GM13976 (cell line): ENCODE results near the gene ZNF33A.

Experiments used
- DNase-seq: peaks from one replicate; pipeline ENCODE4 v3.0.0; 2012; ENCODE audit warnings: low spot score
- in situ Hi-C: fragments of 300-500 bp; cut with MboI; formaldehyde crosslinking; loops from one replicate; pipeline ENCODE4 v1.12.0; 2022; ENCODE audit warnings: low sequenced_read_pairs, mixed read lengths, inconsistent platforms; ENCODE audit not compliant: unreplicated experiment
- TF ChIP-seq, protein P1 (sequence below): IDR thresholded peaks from 2 replicates; pipeline ENCODE4 v1.5.1; 2012; ENCODE audit warnings: borderline replicate concordance, mild to moderate bottlenecking; ENCODE audit not compliant: insufficient read depth; ENCODE audit errors: extremely low read depth, missing control alignments, control extremely low read depth

ZNF33A gene

DNA sequence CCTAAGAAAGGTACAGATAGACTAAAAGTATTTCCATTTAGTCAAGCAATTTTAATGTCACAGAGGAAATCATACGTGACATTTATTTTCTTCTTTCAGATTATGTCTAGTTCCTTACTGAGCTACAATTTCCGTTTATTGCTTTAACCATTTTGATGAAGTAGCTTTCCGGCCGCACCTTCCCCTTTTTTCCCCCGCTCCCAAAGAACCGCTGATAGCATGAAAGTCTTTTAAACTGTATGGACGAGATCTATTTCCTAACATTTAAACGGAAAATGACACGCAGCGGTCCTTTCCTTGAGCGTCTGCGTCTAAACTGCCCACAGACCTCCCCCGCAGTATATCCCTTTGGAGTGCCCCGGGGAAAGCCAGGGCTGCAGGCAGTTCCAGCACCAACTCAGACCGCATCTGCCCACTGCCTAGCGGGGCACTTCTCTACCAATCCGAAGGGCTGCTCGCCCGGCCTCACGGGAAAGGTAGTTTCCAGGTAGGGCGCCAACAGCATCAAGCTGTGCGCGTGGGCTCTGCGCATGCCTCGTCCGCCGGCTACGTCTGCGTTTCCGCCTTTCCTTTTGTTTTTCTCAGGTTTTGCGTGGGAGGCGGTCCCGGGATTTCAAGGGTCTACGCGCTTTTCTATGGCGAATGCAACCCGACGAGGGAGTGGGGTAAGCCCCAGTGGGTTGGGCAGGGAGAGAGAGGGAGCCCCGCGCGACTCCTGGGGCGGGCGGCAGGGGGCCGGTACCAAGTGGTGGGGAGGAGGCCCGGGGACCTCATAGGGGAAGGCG lies at the start of gene ZNF33A:
ZNF33A (plus strand) TSS at position 557 of the 785 bp plus-strand sequence. CDS start 1,667 bp downstream, outside the sequence.
- in situ Hi-C loops, result no loop called here
- TF ChIP-seq, protein P1, sequence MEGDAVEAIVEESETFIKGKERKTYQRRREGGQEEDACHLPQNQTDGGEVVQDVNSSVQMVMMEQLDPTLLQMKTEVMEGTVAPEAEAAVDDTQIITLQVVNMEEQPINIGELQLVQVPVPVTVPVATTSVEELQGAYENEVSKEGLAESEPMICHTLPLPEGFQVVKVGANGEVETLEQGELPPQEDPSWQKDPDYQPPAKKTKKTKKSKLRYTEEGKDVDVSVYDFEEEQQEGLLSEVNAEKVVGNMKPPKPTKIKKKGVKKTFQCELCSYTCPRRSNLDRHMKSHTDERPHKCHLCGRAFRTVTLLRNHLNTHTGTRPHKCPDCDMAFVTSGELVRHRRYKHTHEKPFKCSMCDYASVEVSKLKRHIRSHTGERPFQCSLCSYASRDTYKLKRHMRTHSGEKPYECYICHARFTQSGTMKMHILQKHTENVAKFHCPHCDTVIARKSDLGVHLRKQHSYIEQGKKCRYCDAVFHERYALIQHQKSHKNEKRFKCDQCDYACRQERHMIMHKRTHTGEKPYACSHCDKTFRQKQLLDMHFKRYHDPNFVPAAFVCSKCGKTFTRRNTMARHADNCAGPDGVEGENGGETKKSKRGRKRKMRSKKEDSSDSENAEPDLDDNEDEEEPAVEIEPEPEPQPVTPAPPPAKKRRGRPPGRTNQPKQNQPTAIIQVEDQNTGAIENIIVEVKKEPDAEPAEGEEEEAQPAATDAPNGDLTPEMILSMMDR, result no peak

DNA sequence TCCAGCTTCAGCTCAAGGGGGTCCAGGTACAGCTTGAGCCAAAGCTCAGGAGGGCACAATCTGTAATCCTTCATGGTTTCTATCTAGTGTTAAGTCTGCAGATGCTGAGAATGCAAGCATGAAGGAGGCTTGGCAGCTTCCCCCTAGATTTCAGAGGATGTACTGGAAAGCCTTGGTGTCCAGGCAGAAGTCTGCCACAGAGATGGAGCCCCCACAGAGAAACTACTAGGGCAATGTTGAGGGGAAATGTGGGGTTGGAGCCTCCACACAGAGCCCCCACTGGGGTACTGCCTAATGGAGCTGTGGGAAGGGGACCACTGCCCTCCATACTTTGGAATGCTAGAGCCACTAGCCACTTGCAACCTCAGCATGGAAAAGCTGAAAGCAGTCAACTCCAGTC lies 45.5 kb upstream of the ZNF33A start:
- DNase-seq, result no peak
- TF ChIP-seq, protein P1, result no peak
- in situ Hi-C loops, result no loop called here

More for the DNA sequence above, at the start of gene ZNF33A:
- DNase-seq, result peak; percentile 86

DNA sequence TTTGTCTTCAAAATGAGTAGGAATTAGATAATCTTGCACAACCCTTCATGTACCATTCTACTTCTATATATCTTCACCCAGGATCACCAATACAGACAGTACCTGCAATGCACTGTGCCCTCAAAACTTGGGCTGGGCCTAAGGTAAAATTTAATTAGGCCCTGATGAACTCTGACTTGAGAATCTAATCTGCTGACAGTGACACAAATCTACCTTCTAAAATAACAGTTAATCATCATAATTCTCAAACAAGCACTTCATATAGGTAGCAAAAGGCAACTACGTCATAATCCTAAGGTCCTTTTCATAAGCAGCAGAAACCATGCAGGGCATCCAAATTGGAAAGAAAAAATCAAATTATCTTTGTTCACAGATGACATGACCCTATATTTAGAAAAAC lies 38.1 kb upstream of the ZNF33A start:
- DNase-seq, result no peak
- TF ChIP-seq, protein P1, result no peak
- in situ Hi-C loops, result no loop called here

DNA sequence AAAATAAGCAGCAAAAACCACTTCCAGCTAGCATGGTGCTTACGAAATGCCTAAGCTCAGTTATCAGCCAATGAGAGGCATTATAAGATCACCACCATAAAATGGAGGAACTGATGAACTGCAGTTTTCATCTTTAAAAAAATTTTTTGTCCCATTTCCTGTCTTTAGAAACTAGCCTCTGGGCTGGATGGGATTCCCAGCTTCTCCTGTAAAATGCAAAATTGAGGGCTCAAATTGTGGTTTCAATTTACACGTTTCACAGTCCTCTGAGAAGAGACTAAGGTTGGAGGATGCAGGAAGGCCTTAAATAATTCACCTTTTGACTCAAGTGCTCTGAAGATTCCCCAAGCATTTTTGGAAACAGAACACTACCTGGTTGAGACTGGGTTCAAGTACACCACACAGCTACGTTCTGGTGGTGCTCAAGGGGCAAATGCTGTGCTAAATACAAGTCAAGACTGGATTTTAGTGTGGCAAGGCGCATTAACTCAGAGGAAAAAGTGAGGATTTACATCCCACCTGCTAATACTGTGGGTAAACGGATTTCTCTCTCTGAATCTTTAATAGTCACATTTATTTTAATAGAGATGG lies 35.0 kb upstream of the ZNF33A start:
- DNase-seq, result no peak
- TF ChIP-seq, protein P1, result no peak
- in situ Hi-C loops, result no loop called here

DNA sequence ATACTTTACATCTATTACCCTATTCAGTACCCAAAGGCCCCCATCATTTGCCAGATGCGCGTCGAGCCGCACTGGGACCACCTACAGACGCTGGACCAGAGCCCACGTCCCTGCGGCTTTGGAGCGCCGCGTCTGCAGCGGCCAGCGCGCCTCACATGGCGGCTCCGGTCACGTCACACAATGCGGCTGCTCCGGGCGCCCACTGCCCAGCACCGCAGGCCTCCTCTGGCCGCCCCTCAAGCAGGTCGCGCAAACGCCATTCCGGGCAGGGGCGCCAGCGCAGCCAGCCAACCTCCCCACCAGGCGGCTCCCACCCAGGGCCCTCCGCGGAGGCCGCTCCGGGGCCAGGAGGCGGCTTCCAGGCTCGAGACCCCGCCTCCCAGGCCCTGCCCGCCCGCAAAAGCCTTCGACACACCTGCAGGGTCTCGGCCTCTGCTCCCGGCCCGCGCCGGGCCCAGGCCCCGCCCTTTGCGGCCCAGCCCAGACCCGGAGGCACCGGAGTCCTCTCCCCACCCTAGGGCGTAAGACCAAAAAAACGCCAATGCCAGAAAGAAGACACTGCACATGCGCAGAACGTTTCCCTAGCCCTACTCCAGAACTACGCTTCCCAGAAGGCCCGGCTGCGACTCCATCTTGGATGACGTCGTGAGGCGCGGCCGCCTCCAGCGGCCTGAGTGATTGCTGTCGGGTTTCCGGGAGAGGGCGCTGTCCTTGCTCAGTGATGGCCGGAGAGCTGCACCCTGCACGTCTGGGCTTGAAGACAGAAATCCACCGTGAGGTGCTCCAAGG lies 34.2 kb upstream of the ZNF33A start, which contains the start of gene ZNF25:
ZNF25 (minus strand) TSS at position 557 of the 789 bp plus-strand sequence. CDS start 4,925 bp downstream, outside the sequence.
- DNase-seq, result peak; percentile 97
- TF ChIP-seq, protein P1, result peak; percentile 96
- in situ Hi-C loops, result no loop called here

DNA sequence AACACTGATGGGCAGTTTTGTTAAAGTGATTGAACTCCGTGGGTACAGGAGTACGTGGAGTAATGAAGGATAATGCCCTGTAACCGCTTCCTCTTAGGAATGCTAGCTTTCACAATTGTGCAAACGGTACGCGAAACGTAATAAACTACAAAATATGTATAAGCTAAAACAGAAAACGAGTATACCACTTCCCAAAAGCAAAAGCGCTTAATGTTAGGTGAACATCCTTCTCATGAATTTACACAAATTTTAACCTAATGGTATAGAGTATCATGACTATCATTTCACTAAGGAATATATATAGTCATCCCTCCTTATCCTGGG lies 33.6 kb upstream of the ZNF33A start:
- TF ChIP-seq, protein P1, result no peak
- DNase-seq, result no peak
- in situ Hi-C loops, result no loop called here
